OCI-LY1 (cell line): ENCODE measurements around the gene MORC3.

Source experiments
- H2AFZ ChIP-seq: fragments of 200-600 bp; sonication (generic), shearing (Covaris generic); 2 replicates; pipeline ENCODE4 v1.6.0; 2014; ENCODE audit warnings: antibody characterized with exemption, mild to moderate bottlenecking, low read length
- H3F3A ChIP-seq: fragments of 200-600 bp; sonication (generic), shearing (Covaris generic); 2 replicates; pipeline ENCODE4 v1.6.0; 2014; ENCODE audit warnings: mild to moderate bottlenecking, antibody characterized with exemption, low read length, moderate library complexity; ENCODE audit not compliant: insufficient read depth
- H3K27ac ChIP-seq: fragments of 200-600 bp; sonication (generic); 2 replicates; pipeline ENCODE4 v1.5.1; 2014; ENCODE audit warnings: low read length, mixed run types, mild to moderate bottlenecking, low read depth; ENCODE audit not compliant: poor library complexity, severe bottlenecking
- H3K27me3 ChIP-seq: fragments of 200-600 bp; sonication (generic); 2 replicates; pipeline ENCODE4 v1.6.0; 2014; ENCODE audit warnings: antibody characterized with exemption, mild to moderate bottlenecking, low read length, moderate library complexity; ENCODE audit not compliant: insufficient read depth
- H3K36me3 ChIP-seq: fragments of 200-600 bp; sonication (generic); 2 replicates; pipeline ENCODE4 v1.6.1; 2014; ENCODE audit warnings: mild to moderate bottlenecking, antibody characterized with exemption, low read length, moderate library complexity, mixed read lengths; ENCODE audit not compliant: insufficient read depth
- H3K4me1 ChIP-seq: fragments of 200-600 bp; sonication (generic); 2 replicates; pipeline ENCODE4 v1.5.1; 2014; ENCODE audit warnings: mild to moderate bottlenecking, low read length, moderate library complexity; ENCODE audit not compliant: insufficient read depth, severe bottlenecking
- H3K4me2 ChIP-seq: fragments of 200-600 bp; sonication (generic), shearing (Covaris generic); 2 replicates; pipeline ENCODE4 v1.6.1; 2014; ENCODE audit warnings: low read length
- H3K4me3 ChIP-seq: fragments of 200-600 bp; sonication (generic); 2 replicates; pipeline ENCODE4 v1.5.1; 2014; ENCODE audit warnings: low read length, low read depth, mild to moderate bottlenecking, mixed read lengths; ENCODE audit not compliant: poor library complexity, severe bottlenecking
- H3K79me2 ChIP-seq: fragments of 200-600 bp; shearing (Covaris generic); 2 replicates; pipeline ENCODE4 v1.6.1; 2016; ENCODE audit warnings: mixed run types, low read length, mixed read lengths; ENCODE audit not compliant: insufficient read depth
- H3K9ac ChIP-seq: fragments of 200-600 bp; sonication (generic), shearing (Covaris generic); 2 replicates; pipeline ENCODE4 v1.6.1; 2014; ENCODE audit warnings: mild to moderate bottlenecking, low read length, mixed read lengths
- H3K9me2 ChIP-seq: fragments of 200-600 bp; sonication (generic), shearing (Covaris generic); 2 replicates; pipeline ENCODE4 v1.6.1; 2014; ENCODE audit warnings: low read depth, mild to moderate bottlenecking, low read length, mixed read lengths
- H3K9me3 ChIP-seq: fragments of 200-600 bp; shearing (Covaris generic); 2 replicates; pipeline ENCODE4 v1.6.1; 2014; ENCODE audit warnings: low read length, mixed read lengths
- H4K20me1 ChIP-seq: fragments of 200-600 bp; sonication (generic), shearing (Covaris generic); 2 replicates; pipeline ENCODE4 v1.6.0; 2016; ENCODE audit warnings: mild to moderate bottlenecking, low read length; ENCODE audit not compliant: insufficient read depth
- EZH2 ChIP-seq: fragments of 200-600 bp; sonication (generic), shearing (Covaris generic); IDR thresholded peaks from 2 replicates; pipeline ENCODE4 v1.8.0; 2017; ENCODE audit warnings: borderline replicate concordance, mixed run types, mild to moderate bottlenecking, antibody characterized with exemption, low read length, moderate library complexity, mixed read lengths
- TF ChIP-seq, protein P1 (sequence below): fragments of 200-600 bp; sonication (generic), shearing (Covaris generic); IDR thresholded peaks from 2 replicates; pipeline ENCODE4 v1.5.1; 2017; ENCODE audit warnings: mild to moderate bottlenecking, antibody characterized with exemption, low read length, moderate library complexity, mixed read lengths

The MORC3 gene

DNA sequence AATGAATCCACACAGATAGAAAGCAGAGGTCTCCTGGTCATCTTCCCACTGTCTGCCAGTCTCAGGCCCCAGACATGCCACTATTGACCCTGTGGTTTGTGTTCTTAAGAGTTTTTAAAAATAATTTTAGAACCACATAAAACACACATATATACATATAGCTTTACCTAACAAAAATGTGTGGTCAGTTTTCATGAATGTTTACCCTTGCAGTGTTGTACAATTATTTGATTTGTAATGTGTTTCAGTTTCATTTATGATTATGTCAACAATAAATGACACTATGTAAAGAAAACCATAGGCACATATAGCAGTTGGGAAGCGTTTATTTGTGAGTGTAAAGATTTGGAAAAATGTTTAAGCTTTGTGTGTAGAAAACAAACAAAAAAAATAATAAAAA lies 82.3 kb downstream of the MORC3 start:
- H4K20me1 ChIP-seq, result no peaks in the 10 kb centered on the region
- TF ChIP-seq, protein P1, sequence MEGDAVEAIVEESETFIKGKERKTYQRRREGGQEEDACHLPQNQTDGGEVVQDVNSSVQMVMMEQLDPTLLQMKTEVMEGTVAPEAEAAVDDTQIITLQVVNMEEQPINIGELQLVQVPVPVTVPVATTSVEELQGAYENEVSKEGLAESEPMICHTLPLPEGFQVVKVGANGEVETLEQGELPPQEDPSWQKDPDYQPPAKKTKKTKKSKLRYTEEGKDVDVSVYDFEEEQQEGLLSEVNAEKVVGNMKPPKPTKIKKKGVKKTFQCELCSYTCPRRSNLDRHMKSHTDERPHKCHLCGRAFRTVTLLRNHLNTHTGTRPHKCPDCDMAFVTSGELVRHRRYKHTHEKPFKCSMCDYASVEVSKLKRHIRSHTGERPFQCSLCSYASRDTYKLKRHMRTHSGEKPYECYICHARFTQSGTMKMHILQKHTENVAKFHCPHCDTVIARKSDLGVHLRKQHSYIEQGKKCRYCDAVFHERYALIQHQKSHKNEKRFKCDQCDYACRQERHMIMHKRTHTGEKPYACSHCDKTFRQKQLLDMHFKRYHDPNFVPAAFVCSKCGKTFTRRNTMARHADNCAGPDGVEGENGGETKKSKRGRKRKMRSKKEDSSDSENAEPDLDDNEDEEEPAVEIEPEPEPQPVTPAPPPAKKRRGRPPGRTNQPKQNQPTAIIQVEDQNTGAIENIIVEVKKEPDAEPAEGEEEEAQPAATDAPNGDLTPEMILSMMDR, result no peak
- TF ChIP-seq EZH2, result no peak
- no peak overlapping the region for H3K4me2 ChIP-seq
- no peaks in the 10 kb centered on the region for H3K79me2 ChIP-seq
- H3F3A ChIP-seq, result no peaks in the 10 kb centered on the region
- H3K9me2 ChIP-seq, result no peaks in the 10 kb centered on the region
- H3K27ac ChIP-seq, result no peak overlapping the region
- no peak overlapping the region for H3K4me3 ChIP-seq
- H2AFZ ChIP-seq, result no peak overlapping the region
- H3K36me3 ChIP-seq, result peaks cover 71% of the 10 kb centered on the region
- no peaks in the 10 kb centered on the region for H3K9me3 ChIP-seq
- no peaks in the 10 kb centered on the region for H3K27me3 ChIP-seq
- H3K4me1 ChIP-seq, result no peaks in the 10 kb centered on the region
- no peak overlapping the region for H3K9ac ChIP-seq

DNA sequence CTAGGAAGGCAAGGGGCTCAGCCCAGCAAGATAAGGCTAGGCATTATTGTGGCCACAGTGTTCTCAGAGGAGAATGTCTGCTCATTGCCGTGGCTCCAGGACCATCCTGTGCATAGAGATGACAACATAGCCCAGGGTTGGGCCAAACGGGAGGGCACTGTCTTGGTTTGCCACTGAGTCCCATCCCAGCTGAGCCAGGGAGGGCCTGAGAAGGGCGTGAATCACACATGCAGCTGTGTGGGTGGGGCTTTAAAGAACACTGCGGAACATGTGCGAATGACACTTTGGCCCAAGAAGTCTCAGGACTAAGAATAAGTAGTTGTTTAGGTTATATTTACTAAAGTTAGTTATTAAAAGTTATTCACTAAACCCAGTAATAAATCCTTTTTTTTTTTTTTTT lies 83.7 kb downstream of the MORC3 start:
- no peak overlapping the region for H3K27ac ChIP-seq
- H3K36me3 ChIP-seq, result peaks cover 68% of the 10 kb centered on the region

DNA sequence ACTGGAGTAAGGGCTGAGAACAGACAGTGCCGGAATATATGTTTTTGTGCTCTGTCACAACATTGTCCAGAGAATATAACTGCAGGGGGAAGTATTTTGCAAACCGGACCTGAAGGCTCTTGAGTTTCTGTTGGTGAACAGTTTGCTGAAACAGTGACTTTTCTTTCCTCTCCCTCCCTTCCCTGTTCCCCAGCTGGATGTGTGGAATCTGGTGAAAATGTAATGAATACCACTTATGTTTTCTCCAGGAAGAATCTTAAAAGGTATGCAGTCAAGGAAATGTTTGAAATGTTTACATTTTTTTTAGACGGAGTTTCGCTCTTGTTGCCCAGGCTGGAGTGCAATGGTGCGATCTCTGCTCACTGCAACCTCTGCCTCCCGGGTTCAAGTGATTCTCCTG lies 88.6 kb downstream of the MORC3 start:
- H3K79me2 ChIP-seq, result no peaks in the 10 kb centered on the region
- no peaks in the 10 kb centered on the region for H3K4me1 ChIP-seq
- H3K27me3 ChIP-seq, result no peaks in the 10 kb centered on the region
- no peaks in the 10 kb centered on the region for H4K20me1 ChIP-seq
- H3K9ac ChIP-seq, result no peak overlapping the region
- no peak overlapping the region for H2AFZ ChIP-seq
- H3K36me3 ChIP-seq, result peaks cover 66% of the 10 kb centered on the region
- H3K27ac ChIP-seq, result no peak overlapping the region
- H3K4me3 ChIP-seq, result no peak overlapping the region
- no peaks in the 10 kb centered on the region for H3F3A ChIP-seq
- no peaks in the 10 kb centered on the region for H3K9me2 ChIP-seq
- H3K9me3 ChIP-seq, result no peaks in the 10 kb centered on the region
- no peak overlapping the region for H3K4me2 ChIP-seq
- TF ChIP-seq, protein P1, result no peak
- no peak for TF ChIP-seq EZH2

More for the DNA sequence above, 83.7 kb downstream of the MORC3 start:
- H4K20me1 ChIP-seq, result no peaks in the 10 kb centered on the region
- no peaks in the 10 kb centered on the region for H3K9me2 ChIP-seq
- no peaks in the 10 kb centered on the region for H3K27me3 ChIP-seq
- H3F3A ChIP-seq, result no peaks in the 10 kb centered on the region
- H2AFZ ChIP-seq, result no peak overlapping the region
- no peaks in the 10 kb centered on the region for H3K9me3 ChIP-seq
- H3K4me1 ChIP-seq, result no peaks in the 10 kb centered on the region
- TF ChIP-seq, protein P1, result no peak
- no peak for TF ChIP-seq EZH2
- no peak overlapping the region for H3K9ac ChIP-seq
- H3K4me3 ChIP-seq, result no peak overlapping the region
- H3K4me2 ChIP-seq, result no peak overlapping the region
- H3K79me2 ChIP-seq, result no peaks in the 10 kb centered on the region
